H1 (cell line): ENCODE data around the gene AOPEP. TPM values are rescaled to one million over a fixed set of nuclear protein-coding genes. Genes with fewer than 3 reads are reported as not detected.

ENCODE experiments used
- BACH1 ChIP-seq: IDR thresholded peaks from 2 replicates; pipeline ENCODE4 v1.6.1; 2012; ENCODE audit warnings: low read length, improper control_type of control experiment
- POLR2A ChIP-seq, 2 experiments: IDR thresholded peaks; 1 replicate in 1 of 2; 2 replicates in 1 of 2; pipeline ENCODE4 v1.6.1; 2011; ENCODE audit warnings: low read depth in 2 of 2, low read length in 2 of 2, mild to moderate bottlenecking in 2 of 2; ENCODE audit errors: control extremely low read depth in 1 of 2
- SIX5 ChIP-seq: IDR thresholded peaks from 2 replicates; pipeline ENCODE4 v1.6.1; 2011; ENCODE audit warnings: mild to moderate bottlenecking, low read depth, low read length
- SP4 ChIP-seq: IDR thresholded peaks from 2 replicates; pipeline ENCODE4 v1.6.1; 2012; ENCODE audit warnings: low read length, inconsistent platforms
- TEAD4 ChIP-seq: IDR thresholded peaks from 2 replicates; pipeline ENCODE4 v1.6.1; 2012; ENCODE audit warnings: low read depth, low read length, inconsistent platforms, mixed read lengths
- polyA plus RNA-seq, 7 experiments: library from polyadenylated mRNA; depleted of rRNA in 3 of 7; stranded (reverse) in 5 of 7; unstranded in 2 of 7; fragments of >200 nt in 5 of 7; fragments of 200-250 nt in 2 of 7; gene quantifications; 1 replicate in 5 of 7; 2 replicates in 1 of 7; 4 replicates in 1 of 7; pipeline versions ENCODE4 v1.2.1 to v1.2.3, GENCODE V29; 2011 to 2013; ENCODE audit warnings: missing spikeins in 2 of 7, mixed read lengths in 2 of 7
- total RNA-seq: library from RNA; stranded (reverse); fragmentation: NEBNext Ultra II Directional; extraction: Animal tissue kit (Norgen Biotek cat#: 25700); gene quantifications from 2 replicates; pipeline ENCODE4 v1.2.1, GENCODE V29; 2021
- TF ChIP-seq, protein P1 (sequence below): fragments of 300-600 bp; sonication (generic); IDR thresholded peaks from 2 replicates; pipeline ENCODE4 v1.7.1; 2012; ENCODE audit warnings: low read length, moderate library complexity, mild to moderate bottlenecking, inconsistent platforms; ENCODE audit not compliant: insufficient replicate concordance

AOPEP gene
- total and polyA plus RNA-seq, 2 of the 8 experiments (the other 6 are each of a cell fraction or from before 2014, with no cell fraction given): 6.1 to 14.3 TPM

- TF ChIP-seq SP4 (no peak), TEAD4 (no peak), POLR2A (IDR thresholded peaks at IDR 0.05; ENCODE audit: control extremely low read depth in 1 of 2, low read depth in 2 of 2, low read length in 2 of 2) (no peak), BACH1 (no peak), SIX5 (no peak)
- TF ChIP-seq, protein P1, sequence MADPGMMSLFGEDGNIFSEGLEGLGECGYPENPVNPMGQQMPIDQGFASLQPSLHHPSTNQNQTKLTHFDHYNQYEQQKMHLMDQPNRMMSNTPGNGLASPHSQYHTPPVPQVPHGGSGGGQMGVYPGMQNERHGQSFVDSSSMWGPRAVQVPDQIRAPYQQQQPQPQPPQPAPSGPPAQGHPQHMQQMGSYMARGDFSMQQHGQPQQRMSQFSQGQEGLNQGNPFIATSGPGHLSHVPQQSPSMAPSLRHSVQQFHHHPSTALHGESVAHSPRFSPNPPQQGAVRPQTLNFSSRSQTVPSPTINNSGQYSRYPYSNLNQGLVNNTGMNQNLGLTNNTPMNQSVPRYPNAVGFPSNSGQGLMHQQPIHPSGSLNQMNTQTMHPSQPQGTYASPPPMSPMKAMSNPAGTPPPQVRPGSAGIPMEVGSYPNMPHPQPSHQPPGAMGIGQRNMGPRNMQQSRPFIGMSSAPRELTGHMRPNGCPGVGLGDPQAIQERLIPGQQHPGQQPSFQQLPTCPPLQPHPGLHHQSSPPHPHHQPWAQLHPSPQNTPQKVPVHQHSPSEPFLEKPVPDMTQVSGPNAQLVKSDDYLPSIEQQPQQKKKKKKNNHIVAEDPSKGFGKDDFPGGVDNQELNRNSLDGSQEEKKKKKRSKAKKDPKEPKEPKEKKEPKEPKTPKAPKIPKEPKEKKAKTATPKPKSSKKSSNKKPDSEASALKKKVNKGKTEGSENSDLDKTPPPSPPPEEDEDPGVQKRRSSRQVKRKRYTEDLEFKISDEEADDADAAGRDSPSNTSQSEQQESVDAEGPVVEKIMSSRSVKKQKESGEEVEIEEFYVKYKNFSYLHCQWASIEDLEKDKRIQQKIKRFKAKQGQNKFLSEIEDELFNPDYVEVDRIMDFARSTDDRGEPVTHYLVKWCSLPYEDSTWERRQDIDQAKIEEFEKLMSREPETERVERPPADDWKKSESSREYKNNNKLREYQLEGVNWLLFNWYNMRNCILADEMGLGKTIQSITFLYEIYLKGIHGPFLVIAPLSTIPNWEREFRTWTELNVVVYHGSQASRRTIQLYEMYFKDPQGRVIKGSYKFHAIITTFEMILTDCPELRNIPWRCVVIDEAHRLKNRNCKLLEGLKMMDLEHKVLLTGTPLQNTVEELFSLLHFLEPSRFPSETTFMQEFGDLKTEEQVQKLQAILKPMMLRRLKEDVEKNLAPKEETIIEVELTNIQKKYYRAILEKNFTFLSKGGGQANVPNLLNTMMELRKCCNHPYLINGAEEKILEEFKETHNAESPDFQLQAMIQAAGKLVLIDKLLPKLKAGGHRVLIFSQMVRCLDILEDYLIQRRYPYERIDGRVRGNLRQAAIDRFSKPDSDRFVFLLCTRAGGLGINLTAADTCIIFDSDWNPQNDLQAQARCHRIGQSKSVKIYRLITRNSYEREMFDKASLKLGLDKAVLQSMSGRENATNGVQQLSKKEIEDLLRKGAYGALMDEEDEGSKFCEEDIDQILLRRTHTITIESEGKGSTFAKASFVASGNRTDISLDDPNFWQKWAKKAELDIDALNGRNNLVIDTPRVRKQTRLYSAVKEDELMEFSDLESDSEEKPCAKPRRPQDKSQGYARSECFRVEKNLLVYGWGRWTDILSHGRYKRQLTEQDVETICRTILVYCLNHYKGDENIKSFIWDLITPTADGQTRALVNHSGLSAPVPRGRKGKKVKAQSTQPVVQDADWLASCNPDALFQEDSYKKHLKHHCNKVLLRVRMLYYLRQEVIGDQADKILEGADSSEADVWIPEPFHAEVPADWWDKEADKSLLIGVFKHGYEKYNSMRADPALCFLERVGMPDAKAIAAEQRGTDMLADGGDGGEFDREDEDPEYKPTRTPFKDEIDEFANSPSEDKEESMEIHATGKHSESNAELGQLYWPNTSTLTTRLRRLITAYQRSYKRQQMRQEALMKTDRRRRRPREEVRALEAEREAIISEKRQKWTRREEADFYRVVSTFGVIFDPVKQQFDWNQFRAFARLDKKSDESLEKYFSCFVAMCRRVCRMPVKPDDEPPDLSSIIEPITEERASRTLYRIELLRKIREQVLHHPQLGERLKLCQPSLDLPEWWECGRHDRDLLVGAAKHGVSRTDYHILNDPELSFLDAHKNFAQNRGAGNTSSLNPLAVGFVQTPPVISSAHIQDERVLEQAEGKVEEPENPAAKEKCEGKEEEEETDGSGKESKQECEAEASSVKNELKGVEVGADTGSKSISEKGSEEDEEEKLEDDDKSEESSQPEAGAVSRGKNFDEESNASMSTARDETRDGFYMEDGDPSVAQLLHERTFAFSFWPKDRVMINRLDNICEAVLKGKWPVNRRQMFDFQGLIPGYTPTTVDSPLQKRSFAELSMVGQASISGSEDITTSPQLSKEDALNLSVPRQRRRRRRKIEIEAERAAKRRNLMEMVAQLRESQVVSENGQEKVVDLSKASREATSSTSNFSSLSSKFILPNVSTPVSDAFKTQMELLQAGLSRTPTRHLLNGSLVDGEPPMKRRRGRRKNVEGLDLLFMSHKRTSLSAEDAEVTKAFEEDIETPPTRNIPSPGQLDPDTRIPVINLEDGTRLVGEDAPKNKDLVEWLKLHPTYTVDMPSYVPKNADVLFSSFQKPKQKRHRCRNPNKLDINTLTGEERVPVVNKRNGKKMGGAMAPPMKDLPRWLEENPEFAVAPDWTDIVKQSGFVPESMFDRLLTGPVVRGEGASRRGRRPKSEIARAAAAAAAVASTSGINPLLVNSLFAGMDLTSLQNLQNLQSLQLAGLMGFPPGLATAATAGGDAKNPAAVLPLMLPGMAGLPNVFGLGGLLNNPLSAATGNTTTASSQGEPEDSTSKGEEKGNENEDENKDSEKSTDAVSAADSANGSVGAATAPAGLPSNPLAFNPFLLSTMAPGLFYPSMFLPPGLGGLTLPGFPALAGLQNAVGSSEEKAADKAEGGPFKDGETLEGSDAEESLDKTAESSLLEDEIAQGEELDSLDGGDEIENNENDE: no peak
These were observed 181.6 kb downstream of the AOPEP start (continued) for GRCh38 chr9:94908011-94908563.
